SH-SY5Y (cell line): ENCODE results near the gene MSMP.

ENCODE experiments used
- GATA2 ChIP-seq: IDR thresholded peaks from 2 replicates; pipeline ENCODE4 v1.6.1; 2011; ENCODE audit warnings: mild to moderate bottlenecking, low read depth, low read length
- GATA3 ChIP-seq: IDR thresholded peaks from 2 replicates; pipeline ENCODE4 v1.6.1; 2011; ENCODE audit warnings: low read depth, mild to moderate bottlenecking, low read length, moderate library complexity

DNA sequence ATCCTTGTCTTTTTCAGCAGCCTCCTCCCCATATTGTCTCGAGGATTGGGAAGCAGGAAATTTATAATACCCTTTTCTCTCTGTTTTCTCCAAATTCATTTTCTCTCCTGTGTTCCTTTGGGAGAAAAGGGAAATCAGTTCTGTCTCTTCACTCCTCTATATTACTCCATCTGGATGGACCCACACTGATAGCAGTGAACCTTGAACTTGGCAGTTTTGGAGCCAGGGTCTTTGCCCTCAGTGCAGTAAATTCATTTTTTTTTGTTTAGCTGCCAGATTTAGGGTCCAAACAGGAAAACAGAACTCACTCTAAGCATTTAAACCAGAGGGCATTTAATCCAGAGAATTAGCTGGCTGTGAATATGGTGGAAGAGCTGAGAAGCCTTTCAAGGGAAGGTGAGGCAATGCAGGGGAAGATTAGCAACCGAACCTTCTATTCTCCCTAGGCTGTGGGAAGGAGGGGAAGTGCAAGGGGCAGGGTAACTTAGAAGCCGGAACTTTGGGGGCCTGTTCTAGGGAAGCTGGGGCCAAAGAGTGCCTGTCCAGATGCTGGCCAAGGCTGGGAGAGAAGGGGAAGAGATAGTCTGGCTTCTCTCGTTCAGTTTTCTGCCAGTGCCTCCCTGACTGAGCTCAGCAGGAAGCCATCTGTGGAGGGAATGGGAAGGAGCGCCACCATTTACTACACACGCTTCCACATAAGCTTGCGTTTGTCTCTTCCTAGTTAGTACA, 21.0 kb upstream of the MSMP start:
- no peak for TF ChIP-seq GATA2
- no peak for TF ChIP-seq GATA3
